ENCODE measurements around the gene ADPRS. TPM values are rescaled to one million over a fixed set of nuclear protein-coding genes. Genes with fewer than 3 reads are reported as not detected.

The ADPRS gene
- total and polyA plus RNA-seq, 9 of the 15 experiments (the other 6 are each of a cell fraction or from before 2014, with no cell fraction given) = 5.9 to 40.0 (median 27.4) TPM

GRCh38 chr1:36133484-36133883 lies 44.8 kb downstream of the ADPRS start:
- H3K4me3 ChIP-seq = no peak overlapping the region
- H3K27ac ChIP-seq (ENCODE audit: extremely low read depth, low read depth, low read length) = no peak overlapping the region
- H2AFZ ChIP-seq (ENCODE audit: low read depth, low read length) = peak overlapping the region; percentile 43
- no peaks in the 10 kb centered on the region for H3K27me3 ChIP-seq (ENCODE audit: control insufficient read depth in 2 of 2, insufficient read depth in 2 of 2, low read length in 2 of 2)
- no peaks in the 10 kb centered on the region for H3K9me1 ChIP-seq (ENCODE audit: control insufficient read depth, insufficient read depth, low read length)
- H3K79me2 ChIP-seq (ENCODE audit: control insufficient read depth, insufficient read depth, low read length) = no peaks in the 10 kb centered on the region
- H3K4me1 ChIP-seq (replicated peaks in 1 of 2; ENCODE audit: control insufficient read depth in 2 of 2, insufficient read depth in 2 of 2, low read length in 2 of 2) = peaks cover 6 to 7% of the 10 kb centered on the region in 2 experiments; a peak in 4 of 5 replicates
- FAIRE-seq = no peak
- peaks cover 26% of the 10 kb centered on the region for H3K36me3 ChIP-seq (ENCODE audit: control insufficient read depth, insufficient read depth, low read length)
- BruUV-seq (replicated peaks) = no TSS peak
- no peak for ATAC-seq
- H3K9me3 ChIP-seq (replicated peaks; ENCODE audit: control insufficient read depth, insufficient read depth, low read depth, low read length) = no peaks in the 10 kb centered on the region
- no peak overlapping the region for H3K4me2 ChIP-seq (ENCODE audit: insufficient read depth, low read length)
- POLR2A ChIA-PET = interaction anchor here (0.6 to 1.3 kb wide), 6 partner anchors 9 to 37 kb away, joined by 3 to 4 read pairs (median 3); no protein-coding TSS in a partner anchor
- no peaks in the 10 kb centered on the region for H4K20me1 ChIP-seq (replicated peaks; ENCODE audit: control insufficient read depth, insufficient read depth, low read length)
- intact Hi-C loops (cut with micrococcal nuclease) = no loop called here
- WGBS (ENCODE audit: insufficient coverage, low coverage, missing lambda C conversion rate) = 54% methylated on average over 3 of the region's 3 CpGs
- no peak for DNase-seq (ENCODE audit: extremely low read depth in 1 of 4, low spot score in 3 of 4)
- CTCF ChIA-PET (ENCODE audit: low intra/inter-chr PET ratio) = interaction anchor here (2.0 to 5.8 kb wide), 2 partner anchors 33 to 276 kb away, joined by 8 to 116 read pairs; no protein-coding TSS in a partner anchor
- in situ Hi-C loops (cut with MboI) = no loop called here
- 0 out of 4 replicates have a peak overlapping the region, but pooled peaks of 1 of the 2 experiments have one; percentile 11 for H3K9ac ChIP-seq (ENCODE audit: insufficient read depth in 1 of 2, low read depth in 2 of 2, low read length in 2 of 2)
- TF ChIP-seq SMAD1 (IDR thresholded peaks at IDR 0.05; ENCODE audit: low read depth, low read length, partially characterized antibody) (no peak), KDM5B (IDR thresholded peaks at IDR 0.05; ENCODE audit: insufficient replicate concordance, low read depth, low read length) (no peak), TEAD2 (tag; IDR thresholded peaks at IDR 0.05) (no peak), TFE3 (CRISPR knock-in tag; IDR thresholded peaks at IDR 0.05) (peak; percentile 66), NRF1 (conservative IDR thresholded peaks at IDR 0.05 in 1 of 2, IDR thresholded peaks at IDR 0.05 in 1 of 2) (peak; percentile 34 to 42; a peak in 1 of 4 replicates)
